HG03175 (cell line): ENCODE data around the gene EDAR.

Source experiments
- ATAC-seq: cut with Tn5 transposase; IDR thresholded peaks from one replicate; pipeline ENCODE4 v1.9.1; 2021; ENCODE audit warnings: mild to moderate bottlenecking, moderate library complexity; ENCODE audit not compliant: unreplicated experiment

EDAR gene

GRCh38 chr2:108969856-108970255 is 19.2 kb downstream of the EDAR start:
- ATAC-seq: no peak

DNA sequence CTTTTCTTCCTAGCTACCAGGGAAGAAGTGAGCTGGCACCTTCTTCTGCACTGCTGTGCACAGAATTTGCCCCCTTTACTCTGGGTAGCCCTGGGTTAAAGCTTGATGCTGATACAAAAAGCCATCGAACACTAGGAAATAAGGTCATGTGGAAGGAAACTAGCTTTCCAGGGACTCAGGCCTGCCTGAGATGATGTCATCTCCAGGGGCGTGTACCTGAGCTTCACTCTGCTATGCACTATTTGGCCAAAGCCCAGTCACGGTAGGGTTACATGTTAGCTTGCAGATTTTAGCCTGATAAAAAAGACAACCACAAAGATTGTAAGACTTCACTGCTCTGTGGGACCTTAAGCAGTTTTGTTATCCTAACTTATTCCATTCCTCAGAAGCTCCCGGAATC is 20.4 kb downstream of the EDAR start:
- ATAC-seq: no peak

DNA sequence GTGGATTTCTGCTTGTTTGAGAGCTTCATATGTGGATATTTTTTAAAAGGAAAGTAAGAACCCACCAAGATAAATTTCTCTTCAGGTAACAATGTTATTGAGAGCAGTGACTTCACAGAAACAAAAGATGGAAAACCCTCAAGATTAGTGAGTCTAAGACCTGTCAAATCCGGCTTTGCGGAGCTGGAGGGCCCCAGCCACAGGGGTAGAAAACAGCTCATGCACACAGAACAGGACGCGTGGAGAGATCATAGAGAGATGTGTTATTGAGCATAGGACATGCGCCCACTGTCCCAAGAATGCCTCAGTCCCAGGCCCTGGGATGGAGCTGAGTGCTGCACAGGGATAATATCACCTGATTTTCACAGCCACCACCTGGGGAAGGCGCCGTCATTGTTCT is 21.3 kb downstream of the EDAR start:
- ATAC-seq: no peak

DNA sequence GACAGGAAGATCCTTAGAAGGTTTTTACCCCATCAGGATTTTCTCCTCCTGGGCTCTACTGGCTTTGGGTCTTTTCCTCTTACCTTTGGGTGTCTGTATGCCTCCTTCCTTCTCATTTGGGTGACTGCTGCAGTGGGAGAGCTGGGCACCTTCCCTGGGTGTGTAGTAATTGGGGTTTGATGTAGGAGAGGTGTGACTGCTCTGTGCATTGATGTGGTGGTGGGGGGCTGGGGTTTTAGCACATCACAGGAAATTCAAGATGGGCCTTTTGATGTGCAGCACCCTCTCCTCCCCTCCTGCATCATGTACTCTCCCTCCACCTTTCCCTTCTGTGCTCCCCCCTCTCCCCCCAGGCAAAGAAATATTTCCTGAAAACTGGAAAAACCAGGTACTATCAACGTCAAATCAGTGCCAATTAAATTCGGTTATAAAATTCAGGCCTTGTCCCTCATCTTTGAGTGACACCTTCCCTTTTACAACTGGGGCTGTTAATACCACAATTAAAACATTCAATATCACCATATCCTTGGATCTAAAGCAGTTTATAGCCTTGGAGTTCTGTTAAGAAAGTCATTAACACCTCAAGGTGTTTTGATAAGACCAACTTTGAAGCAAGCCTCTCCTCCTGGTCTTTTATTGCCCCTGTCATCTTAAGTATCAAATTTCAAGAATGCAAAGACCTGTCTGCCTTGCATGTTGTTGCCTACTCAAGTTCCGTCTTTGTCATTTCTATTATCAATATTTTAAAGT is 23.3 kb downstream of the EDAR start:
- ATAC-seq: no peak

GRCh38 chr2:108963057-108963456 is 26.0 kb downstream of the EDAR start:
- ATAC-seq: no peak

DNA sequence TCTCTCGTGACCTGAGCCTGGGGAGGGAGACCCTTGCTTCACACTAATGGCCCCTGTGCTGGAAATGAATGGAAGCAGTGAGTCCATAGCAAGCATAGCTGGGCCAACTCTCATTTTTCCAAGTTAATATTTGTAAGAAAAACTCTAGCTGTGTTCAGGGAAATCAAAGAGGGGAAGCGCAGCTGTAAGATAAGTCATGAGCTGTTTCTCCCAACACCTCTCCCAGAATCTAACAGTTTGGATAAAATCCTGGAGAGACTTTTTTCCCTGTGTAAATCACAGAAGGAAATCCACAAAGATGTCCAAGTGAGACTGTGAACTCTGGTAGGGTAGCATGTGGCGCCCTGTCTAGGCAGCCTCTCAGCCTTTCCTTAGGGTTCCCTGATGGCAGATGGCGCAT is 27.2 kb downstream of the EDAR start:
- ATAC-seq: no peak

DNA sequence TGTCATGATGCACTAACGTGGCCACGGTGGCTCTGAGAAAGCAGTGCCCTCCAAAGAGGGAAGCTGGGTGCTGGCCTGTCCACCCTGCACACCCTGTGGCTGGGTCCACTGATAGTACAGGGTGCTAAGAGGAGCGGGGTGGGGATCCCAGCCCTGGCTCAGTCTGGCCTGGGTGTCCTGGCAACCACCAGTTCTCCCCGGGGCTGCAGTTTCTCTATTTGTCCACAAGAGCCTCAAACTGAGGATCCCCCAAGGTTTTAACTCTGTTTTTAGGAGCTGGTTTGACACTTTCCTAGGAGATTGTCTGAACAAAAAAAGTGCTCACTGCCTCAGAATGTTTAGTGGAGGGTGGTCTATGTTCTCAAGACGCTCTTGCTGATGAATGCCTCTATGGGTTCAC is 29.0 kb downstream of the EDAR start:
- no peak for ATAC-seq

DNA sequence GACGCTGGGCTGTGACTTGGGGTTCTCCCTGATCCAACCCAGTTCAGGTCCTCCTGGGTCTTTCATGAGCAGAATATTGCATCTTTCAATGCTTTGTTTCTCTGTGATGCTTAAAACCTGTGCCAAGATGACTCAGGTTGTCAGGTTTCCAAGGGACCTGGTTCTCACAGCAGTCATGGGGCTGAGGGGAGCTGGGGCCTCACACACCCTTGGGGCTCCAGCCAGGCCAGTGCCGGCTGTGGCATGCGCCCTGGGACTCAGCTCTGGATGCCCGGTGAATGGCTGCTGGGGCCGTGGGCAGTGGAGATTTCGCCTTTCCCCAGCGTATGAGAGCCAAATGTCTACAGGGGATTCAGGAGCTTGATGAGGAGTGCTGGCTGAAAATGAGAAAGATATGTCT is 29.6 kb downstream of the EDAR start:
- no peak for ATAC-seq

DNA sequence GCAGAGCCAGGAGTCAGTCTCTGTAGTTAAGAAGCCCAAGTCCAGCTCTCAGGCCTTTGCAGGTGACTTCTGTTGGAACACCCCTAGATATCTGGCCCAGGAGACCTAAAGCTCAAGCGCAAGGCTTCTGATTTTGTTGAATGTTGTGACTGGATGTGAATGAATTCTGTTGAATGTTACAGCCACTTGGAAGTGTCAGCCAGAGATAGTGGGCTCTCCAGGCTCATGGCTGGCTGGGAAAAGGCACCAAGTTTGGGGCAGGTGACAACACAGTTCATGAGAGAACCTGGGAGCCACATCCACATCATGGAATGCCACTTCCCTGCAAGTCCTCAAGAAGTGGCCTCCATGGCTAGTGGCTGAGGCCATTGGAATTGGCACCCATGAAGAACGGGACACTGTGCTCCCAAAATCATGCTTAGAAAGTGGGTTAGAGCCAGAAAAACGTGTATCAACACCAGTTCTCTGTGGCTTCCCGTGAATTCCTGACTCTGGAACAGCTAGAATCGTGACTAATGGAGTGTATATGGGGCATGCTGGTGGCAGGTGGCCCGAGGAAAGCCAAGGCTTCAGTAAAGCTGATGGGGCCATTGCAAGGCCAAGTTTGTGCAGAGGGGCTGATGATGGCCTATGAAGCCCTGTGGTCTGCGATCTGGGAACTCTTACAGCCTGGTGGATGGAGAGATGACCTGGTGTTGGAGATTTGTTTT is 30.2 kb downstream of the EDAR start:
- ATAC-seq: no peak

DNA sequence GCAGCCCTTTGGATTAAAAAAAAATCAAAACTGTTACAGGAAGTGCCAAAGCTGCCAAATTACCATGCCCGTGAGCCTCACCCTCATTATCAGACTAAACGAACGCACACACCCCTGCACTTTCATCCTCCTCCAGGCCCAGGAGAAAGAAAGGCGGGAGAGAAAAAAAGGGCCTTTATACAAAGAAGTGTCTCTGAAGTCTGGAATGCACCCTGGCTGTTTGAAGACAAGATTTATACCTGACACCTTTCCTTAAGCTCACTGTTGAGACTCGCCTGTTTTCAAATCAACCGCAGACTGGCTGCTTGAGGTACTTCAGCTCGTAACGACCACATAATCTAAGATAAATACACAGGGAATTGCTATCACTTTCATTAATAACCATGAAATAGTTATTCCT is 31.0 kb downstream of the EDAR start:
- ATAC-seq: no peak

DNA sequence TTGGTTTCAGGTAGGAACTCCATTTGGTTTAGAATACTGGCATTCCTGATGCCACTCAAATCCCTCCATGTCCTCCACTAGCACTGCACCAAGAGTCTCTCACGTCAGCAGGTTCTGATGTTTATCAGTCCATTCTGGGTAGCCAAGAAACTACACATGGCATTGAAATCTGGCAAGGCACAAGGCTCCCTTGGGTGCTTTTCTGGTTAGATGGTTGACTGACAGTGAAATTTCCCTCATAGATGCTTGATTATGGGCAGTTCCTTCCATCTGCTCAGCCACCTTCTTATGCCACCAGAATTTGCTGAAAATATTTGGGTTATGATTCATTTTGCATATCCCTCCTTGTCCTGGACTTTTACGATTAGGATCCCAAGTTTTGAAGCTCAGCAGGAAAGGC is 32.6 kb downstream of the EDAR start:
- ATAC-seq: no peak

- no peak for ATAC-seq
Observed at GRCh38 chr2:108950369-108951135, 38.5 kb downstream of the EDAR start.

- ATAC-seq: no peak
Observed at GRCh38 chr2:108949316-108950239, 39.4 kb downstream of the EDAR start.

DNA sequence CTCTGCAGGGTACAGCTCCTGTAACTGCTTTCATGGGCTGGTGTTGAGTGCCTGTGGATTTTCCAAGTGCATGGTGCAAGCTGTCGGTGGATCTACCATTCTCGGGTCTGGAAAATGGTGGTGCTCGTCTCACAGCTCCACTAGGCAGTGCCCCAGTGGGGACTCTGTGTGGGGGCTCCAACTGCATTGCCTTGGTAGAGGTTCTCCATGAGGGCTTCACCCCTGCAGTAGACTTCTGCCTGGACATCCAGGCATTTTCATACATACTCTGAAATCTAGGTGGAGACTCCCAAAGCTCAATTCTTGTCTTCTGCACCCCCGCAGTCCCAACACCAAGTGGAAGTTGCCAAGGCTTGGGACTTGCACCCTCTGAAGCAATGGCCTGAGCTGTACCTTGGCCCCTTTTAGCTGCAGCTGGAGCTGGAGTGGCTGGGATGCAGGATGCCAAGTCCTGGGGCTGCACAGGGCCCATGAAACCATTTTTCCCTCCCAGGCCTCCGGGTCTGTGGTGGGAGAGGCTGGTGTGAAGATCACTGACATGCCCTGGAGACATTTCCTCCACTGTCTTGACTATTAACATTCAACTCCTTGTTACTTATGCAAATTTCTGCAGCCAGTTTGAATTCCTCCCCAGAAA is 41.6 kb downstream of the EDAR start:
- no peak for ATAC-seq

- ATAC-seq: no peak
Observed at GRCh38 chr2:108946442-108946841, 42.6 kb downstream of the EDAR start.

DNA sequence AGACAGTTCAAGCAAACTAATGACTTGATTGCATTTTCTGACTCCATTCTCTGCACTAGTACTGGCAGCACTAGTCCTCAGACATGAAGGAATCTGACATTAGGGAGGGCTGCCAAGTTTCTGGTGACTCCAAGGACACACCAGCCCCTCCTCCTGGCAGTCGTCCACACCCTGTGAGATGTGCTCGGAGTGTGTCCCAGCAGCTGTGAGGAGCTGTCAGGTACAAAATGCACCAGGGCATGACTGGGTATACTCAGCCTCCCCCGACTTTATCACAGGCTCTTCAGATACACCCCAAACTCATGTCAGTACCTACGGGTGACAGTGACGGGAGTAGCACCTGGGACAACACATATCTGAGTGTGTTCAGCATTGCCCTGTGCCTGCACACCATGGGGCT is 43.1 kb downstream of the EDAR start:
- no peak for ATAC-seq

DNA sequence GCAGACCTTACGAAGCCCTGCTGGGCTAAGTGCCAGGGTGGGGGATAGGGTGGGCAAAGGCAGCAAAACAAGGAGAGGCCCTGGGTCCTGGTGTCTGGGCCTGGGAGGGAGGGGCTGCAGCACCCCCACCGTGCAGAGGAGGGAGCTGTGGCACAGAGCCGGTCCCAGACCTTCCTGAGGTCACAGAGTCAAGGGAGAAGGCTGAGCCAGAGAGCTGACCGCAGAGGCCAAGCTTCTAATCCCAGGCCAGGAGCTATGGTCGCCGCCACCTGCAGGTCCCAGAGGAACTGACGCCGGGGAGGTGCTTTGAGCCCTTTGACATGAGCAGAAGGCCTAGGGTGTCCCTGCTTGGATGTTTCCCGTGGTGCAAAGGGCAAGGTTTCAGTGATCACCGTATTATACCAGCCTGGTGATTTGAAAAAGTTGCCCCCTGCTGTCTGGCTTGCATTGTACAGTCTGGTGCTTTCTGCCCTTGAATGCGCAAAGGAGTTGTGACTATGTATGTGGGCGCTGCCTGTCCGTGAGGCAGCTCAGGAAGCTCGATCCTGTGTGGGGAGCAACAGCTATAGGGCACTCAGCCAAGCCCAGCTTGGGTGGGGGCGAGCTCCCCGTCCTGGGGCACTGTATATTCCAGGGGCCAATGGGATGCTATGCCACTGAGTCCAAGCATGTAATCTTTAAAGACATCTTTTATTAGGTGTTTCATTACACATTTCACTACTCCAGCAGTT is 44.3 kb downstream of the EDAR start:
- ATAC-seq: no peak

GRCh38 chr2:108943751-108944150 is 45.3 kb downstream of the EDAR start:
- no peak for ATAC-seq

DNA sequence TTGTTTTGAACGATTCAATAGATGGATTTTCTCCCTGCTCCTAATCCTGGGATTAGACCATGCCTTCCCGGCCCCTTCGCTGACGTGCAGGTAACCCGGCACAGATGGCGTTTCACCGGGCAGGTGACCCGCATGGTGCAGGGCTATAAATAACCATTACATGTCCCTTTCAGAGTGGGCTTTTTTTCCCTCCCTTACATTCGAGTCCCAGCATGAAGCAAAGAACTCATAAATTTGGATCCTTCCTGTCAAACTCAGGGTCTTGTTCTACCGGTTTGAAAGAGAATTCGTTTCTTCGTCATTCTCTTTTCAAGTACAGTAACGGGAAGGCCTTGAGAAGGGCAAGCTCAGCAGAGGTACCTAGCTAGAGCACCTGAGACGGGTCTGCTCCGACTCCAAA is 46.1 kb downstream of the EDAR start:
- no peak for ATAC-seq
